PC-3 (cell line): ENCODE measurements around the gene TECTA. TPM values are rescaled to one million over a fixed set of nuclear protein-coding genes. Genes with fewer than 3 reads are reported as not detected.

ENCODE experiments used
- ATAC-seq: fragments of 200-7000 bp; cut with Tn5 transposase; 2 replicates; pipeline ENCODE4 v1.9.1; 2020; ENCODE audit warnings: mild to moderate bottlenecking, moderate library complexity
- BruUV-seq: library from RNA; stranded (reverse); fragments of 400-500 nt; replicated peaks from 2 replicates; lab custom pipeline; 2021; lab: Mats Ljungman, UMichigan
- CTCF ChIA-PET: fragments of 300-600 bp; sonication (Branson Sonifier 250); formaldehyde crosslinking; loops from one replicate; lab custom pipeline; 2022; ENCODE audit warnings: antibody characterized with exemption; lab: Charles Lee
- POLR2A ChIA-PET: fragments of 300-600 bp; sonication (Branson Sonifier 250); formaldehyde crosslinking; loops from one replicate; lab custom pipeline; 2022; ENCODE audit warnings: antibody characterized with exemption; ENCODE audit not compliant: unreplicated experiment; lab: Charles Lee
- DNase-seq: peaks from one replicate; pipeline ENCODE4 v3.0.0-alpha.2; 2015
- H2AFZ ChIP-seq: fragments of 300-600 bp; sonication (generic); 2 replicates; pipeline ENCODE4 v1.6.0; 2016; ENCODE audit warnings: antibody characterized with exemption, low read length
- H3F3A ChIP-seq: fragments of 300-600 bp; sonication (generic); one replicate; pipeline ENCODE4 v1.6.0; 2017; ENCODE audit warnings: antibody characterized with exemption, low read length, control low read depth, mild to moderate bottlenecking; ENCODE audit not compliant: unreplicated experiment
- H3K27ac ChIP-seq: fragments of 300-600 bp; sonication (generic); 2 replicates; pipeline ENCODE4 v1.5.1; 2016; ENCODE audit warnings: mild to moderate bottlenecking, low read length
- H3K27me3 ChIP-seq: fragments of 300-600 bp; sonication (generic); 2 replicates; pipeline ENCODE4 v1.6.1; 2016; ENCODE audit warnings: low read length, mixed read lengths
- H3K36me3 ChIP-seq: fragments of 300-600 bp; sonication (generic); 2 replicates; pipeline ENCODE4 v1.6.1; 2016; ENCODE audit warnings: low read depth, mixed run types, low read length, mixed read lengths
- H3K4me1 ChIP-seq: fragments of 300-600 bp; sonication (generic); 2 replicates; pipeline ENCODE4 v1.5.1; 2016; ENCODE audit warnings: low read length; ENCODE audit not compliant: insufficient read depth
- H3K4me2 ChIP-seq: fragments of 300-600 bp; sonication (generic); 2 replicates; pipeline ENCODE4 v1.6.0; 2016; ENCODE audit warnings: low read length
- H3K4me3 ChIP-seq: fragments of 300-600 bp; sonication (generic); 2 replicates; pipeline ENCODE4 v1.5.1; 2016; ENCODE audit warnings: mild to moderate bottlenecking, low read length, mixed read lengths
- H3K79me2 ChIP-seq: fragments of 300-600 bp; sonication (generic); 2 replicates; pipeline ENCODE4 v1.6.1; 2017; ENCODE audit warnings: low read length, mixed read lengths
- H3K9ac ChIP-seq: fragments of 300-600 bp; sonication (generic); 2 replicates; pipeline ENCODE4 v1.6.0; 2016; ENCODE audit warnings: mild to moderate bottlenecking, low read length
- H3K9me2 ChIP-seq: fragments of 300-600 bp; sonication (generic); replicated peaks from 2 replicates; pipeline ENCODE4 v1.6.1; 2016; ENCODE audit warnings: mixed run types, low read length, mixed read lengths
- H3K9me3 ChIP-seq: fragments of 300-600 bp; sonication (generic); 2 replicates; pipeline ENCODE4 v1.6.1; 2016; ENCODE audit warnings: low read length, mixed read lengths
- H4K20me1 ChIP-seq: fragments of 300-600 bp; sonication (generic); 2 replicates; pipeline ENCODE4 v1.6.1; 2016; ENCODE audit warnings: low read length, mixed read lengths
- EZH2 ChIP-seq: fragments of 300-600 bp; sonication (generic); IDR thresholded peaks from one replicate; pipeline ENCODE4 v1.6.1; 2017; ENCODE audit warnings: antibody characterized with exemption, mild to moderate bottlenecking, low read length; ENCODE audit not compliant: unreplicated experiment
- EZH2phosphoT487 ChIP-seq: fragments of 300-600 bp; sonication (generic); IDR thresholded peaks from 2 replicates; pipeline ENCODE4 v1.6.1; 2018; ENCODE audit warnings: mild to moderate bottlenecking, antibody characterized with exemption, low read length, borderline replicate concordance
- intact Hi-C: fragments of 100-400 bp; cut with micrococcal nuclease; formaldehyde crosslinking; loops from 2 replicates; pipeline ENCODE4 v1.9.0; 2023
- total RNA-seq: library from RNA; depleted of rRNA; stranded (reverse); fragments of >200 nt; gene quantifications from 2 replicates; pipeline ENCODE4 v1.2.3, GENCODE V29; 2014
- TF ChIP-seq, protein P1 (sequence below): fragments of 300-600 bp; sonication (generic); conservative IDR thresholded peaks from 2 replicates; pipeline ENCODE4 v1.5.1; 2017; ENCODE audit warnings: antibody characterized with exemption, low read depth, mild to moderate bottlenecking, low read length

TECTA gene
- total RNA-seq, 1 experiment from 2014 or later: 0.11 TPM

DNA sequence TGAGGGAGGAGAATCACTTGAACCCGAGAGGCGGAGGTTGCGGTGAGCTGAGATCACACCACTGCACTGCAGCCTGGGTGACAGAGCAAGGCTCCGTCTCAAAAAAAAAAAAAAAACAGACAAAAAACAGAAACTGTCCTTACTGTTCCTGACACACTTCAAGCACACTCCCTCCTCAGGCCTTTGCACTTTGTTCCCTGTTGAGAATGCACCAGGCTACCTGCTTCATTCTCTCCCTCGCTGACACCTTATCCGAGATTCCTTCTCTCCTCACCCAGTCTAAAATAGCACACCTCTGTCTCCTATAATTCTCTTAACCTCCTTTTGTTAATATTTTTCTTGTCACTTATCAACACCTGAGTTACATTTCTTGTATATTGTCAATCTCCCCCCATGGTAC, 32.3 kb upstream of the TECTA start:
- Histone ChIP-seq H3F3A (peaks cover 9% of the 10 kb centered on the region), H3K36me3 (no peaks in the 10 kb centered on the region), H3K4me2 (no peak overlapping the region), H3K4me1 (peaks cover 22% of the 10 kb centered on the region), H3K9me3 (no peaks in the 10 kb centered on the region), H3K79me2 (no peaks in the 10 kb centered on the region), H2AFZ (no peak overlapping the region), H3K9ac (no peak overlapping the region), H3K4me3 (no peak overlapping the region), H3K27me3 (no peaks in the 10 kb centered on the region), H4K20me1 (no peaks in the 10 kb centered on the region), H3K9me2 (no peaks in the 10 kb centered on the region), H3K27ac (no peak overlapping the region)
- TF ChIP-seq EZH2: no peak
- no peak for TF ChIP-seq EZH2phosphoT487
- TF ChIP-seq, protein P1, sequence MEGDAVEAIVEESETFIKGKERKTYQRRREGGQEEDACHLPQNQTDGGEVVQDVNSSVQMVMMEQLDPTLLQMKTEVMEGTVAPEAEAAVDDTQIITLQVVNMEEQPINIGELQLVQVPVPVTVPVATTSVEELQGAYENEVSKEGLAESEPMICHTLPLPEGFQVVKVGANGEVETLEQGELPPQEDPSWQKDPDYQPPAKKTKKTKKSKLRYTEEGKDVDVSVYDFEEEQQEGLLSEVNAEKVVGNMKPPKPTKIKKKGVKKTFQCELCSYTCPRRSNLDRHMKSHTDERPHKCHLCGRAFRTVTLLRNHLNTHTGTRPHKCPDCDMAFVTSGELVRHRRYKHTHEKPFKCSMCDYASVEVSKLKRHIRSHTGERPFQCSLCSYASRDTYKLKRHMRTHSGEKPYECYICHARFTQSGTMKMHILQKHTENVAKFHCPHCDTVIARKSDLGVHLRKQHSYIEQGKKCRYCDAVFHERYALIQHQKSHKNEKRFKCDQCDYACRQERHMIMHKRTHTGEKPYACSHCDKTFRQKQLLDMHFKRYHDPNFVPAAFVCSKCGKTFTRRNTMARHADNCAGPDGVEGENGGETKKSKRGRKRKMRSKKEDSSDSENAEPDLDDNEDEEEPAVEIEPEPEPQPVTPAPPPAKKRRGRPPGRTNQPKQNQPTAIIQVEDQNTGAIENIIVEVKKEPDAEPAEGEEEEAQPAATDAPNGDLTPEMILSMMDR: no peak
- DNase-seq: no peak
- intact Hi-C loops: no loop called here
- CTCF ChIA-PET: no interaction called here
- no TSS peak for BruUV-seq
- no peak for ATAC-seq
- POLR2A ChIA-PET: no interaction called here

DNA sequence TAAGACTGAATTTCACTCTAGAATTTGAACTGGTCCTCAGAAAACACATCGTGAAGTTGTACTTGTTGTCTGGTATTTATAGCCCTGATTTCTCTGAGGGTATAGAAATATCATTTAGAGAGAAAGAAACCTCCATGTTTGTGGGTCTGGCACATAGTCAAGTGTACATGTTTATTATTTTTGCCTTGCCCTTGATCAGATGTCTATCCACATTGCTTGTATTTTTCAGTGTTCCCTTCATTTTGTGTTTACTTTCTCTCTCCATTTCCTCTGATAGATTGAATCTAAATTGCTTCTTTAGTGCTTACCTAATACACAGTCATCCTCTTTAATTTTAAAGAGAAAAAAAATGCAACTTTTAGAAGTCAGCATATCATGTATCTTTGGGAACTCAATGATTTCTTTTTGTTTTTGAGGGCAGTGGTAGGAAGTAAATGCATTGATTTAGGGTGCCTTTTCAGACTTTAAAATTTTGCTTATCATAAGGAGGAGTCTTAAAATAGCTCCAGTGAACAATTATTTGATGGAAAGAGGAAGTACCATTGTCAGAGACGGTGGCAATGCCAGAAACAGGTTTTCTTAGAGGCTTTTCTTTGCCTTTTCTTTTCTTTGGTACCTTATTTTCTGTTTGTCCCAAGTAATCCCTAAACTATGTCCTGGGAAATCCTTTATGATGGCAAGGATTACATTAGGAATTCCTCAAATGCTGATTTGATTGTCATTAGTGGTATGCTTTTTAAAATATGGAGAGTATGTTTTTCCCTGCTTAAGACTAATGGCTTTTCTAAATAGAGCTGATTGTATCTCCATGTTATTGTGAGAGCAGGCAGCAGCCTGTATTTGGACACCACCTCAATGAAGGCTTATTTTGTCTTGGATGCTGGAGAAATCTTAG, 29.8 kb upstream of the TECTA start:
- Histone ChIP-seq H3K4me2 (no peak overlapping the region), H3F3A (peaks cover 9% of the 10 kb centered on the region), H4K20me1 (no peaks in the 10 kb centered on the region), H3K79me2 (no peaks in the 10 kb centered on the region), H3K9ac (no peak overlapping the region), H3K4me3 (no peak overlapping the region), H3K27ac (no peak overlapping the region), H3K36me3 (no peaks in the 10 kb centered on the region), H3K27me3 (no peaks in the 10 kb centered on the region), H2AFZ (no peak overlapping the region), H3K4me1 (peaks cover 22% of the 10 kb centered on the region), H3K9me3 (no peaks in the 10 kb centered on the region), H3K9me2 (no peaks in the 10 kb centered on the region)
- TF ChIP-seq EZH2 (no peak), EZH2phosphoT487 (no peak)
- TF ChIP-seq, protein P1: no peak
- no TSS peak for BruUV-seq
- DNase-seq: no peak
- ChIA-PET POLR2A (no interaction called here), CTCF (no interaction called here)
- intact Hi-C loops: no loop called here
- ATAC-seq: no peak

DNA sequence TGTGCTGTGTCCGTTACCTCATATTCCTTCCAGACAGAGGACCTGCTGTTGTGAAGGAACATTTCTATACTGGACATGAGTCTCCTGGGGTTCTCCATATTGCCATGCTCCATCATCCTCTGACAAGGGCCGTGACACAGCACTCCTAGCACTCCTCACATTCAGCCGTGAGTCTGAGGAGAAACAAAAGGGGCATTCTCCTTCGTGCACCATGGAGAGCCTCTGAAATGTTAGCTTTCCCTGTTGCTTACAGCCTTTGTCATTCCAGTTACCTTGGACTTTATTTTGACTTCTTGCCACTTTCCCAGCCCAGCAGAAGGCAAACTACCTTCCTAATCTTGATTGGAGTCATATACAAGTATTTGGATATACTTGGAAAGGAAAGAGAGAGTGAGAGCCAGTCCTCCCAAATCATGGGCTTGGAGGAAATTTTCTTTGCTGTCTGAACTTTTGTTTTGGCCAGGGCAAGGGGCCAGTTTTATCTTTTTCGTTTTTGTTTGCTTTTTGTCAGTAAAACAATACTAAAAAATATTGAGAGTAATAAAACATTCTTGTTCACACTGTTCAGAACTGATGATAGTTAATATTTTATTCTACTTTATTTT, 29.1 kb upstream of the TECTA start:
- Histone ChIP-seq H4K20me1 (no peaks in the 10 kb centered on the region), H3K9ac (no peak overlapping the region), H3K27ac (no peak overlapping the region), H3K79me2 (no peaks in the 10 kb centered on the region), H3K9me2 (no peaks in the 10 kb centered on the region), H3K36me3 (no peaks in the 10 kb centered on the region), H3K9me3 (no peaks in the 10 kb centered on the region), H3K4me3 (no peak overlapping the region), H3F3A (peaks cover 4% of the 10 kb centered on the region), H3K27me3 (no peaks in the 10 kb centered on the region), H3K4me1 (peaks cover 15% of the 10 kb centered on the region), H2AFZ (no peak overlapping the region), H3K4me2 (no peak overlapping the region)
- ChIA-PET CTCF (no interaction called here), POLR2A (no interaction called here)
- BruUV-seq: no TSS peak
- intact Hi-C loops: no loop called here
- no peak for TF ChIP-seq EZH2
- no peak for TF ChIP-seq EZH2phosphoT487
- TF ChIP-seq, protein P1: no peak
- DNase-seq (no peak), ATAC-seq (no peak)
